ENCODE results near the gene GSAP. TPM values are rescaled to one million over a fixed set of nuclear protein-coding genes. Genes with fewer than 3 reads are reported as not detected.
"Not testable (repeated sequence)": the region's sequence is repeated elsewhere in the genome, so short reads cannot be mapped to it uniquely, and the experiment has no call there.

GSAP gene
- total RNA-seq, 1 donor from 2014 or later, result 9.9 TPM

DNA sequence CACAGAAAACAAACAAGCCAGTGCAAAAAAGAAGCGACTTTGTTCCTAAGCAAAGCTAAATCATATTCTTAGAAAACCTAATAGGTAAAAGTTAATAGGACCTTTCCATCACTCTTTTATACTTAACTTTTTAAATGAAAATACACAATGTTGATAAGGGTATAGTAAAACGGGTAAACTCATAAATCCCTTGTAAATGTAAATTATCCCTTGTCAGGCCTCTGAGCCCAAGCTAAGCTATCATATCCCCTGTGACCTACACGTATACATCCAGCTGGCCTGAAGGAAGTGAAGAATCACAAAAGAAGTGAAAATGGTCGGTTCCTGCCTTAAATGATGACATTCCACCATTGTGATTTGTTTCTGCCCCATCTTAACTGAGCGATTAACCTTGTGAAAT is 76.4 kb downstream of the GSAP start:
- DNase-seq (ENCODE audit: low spot score, unreplicated experiment), result no peak
- no peak overlapping the region for H3K4me3 Mint-ChIP-seq (ENCODE audit: low read depth)
- H3K36me3 Mint-ChIP-seq (ENCODE audit: insufficient read depth), result no peaks in the 10 kb centered on the region
- H3K9me3 Mint-ChIP-seq (ENCODE audit: low read depth), result no peaks in the 10 kb centered on the region
- no peak overlapping the region for H3K27ac Mint-ChIP-seq
- no peaks in the 10 kb centered on the region for H3K4me1 Mint-ChIP-seq (ENCODE audit: low read depth)
- TF ChIP-seq, protein P1, sequence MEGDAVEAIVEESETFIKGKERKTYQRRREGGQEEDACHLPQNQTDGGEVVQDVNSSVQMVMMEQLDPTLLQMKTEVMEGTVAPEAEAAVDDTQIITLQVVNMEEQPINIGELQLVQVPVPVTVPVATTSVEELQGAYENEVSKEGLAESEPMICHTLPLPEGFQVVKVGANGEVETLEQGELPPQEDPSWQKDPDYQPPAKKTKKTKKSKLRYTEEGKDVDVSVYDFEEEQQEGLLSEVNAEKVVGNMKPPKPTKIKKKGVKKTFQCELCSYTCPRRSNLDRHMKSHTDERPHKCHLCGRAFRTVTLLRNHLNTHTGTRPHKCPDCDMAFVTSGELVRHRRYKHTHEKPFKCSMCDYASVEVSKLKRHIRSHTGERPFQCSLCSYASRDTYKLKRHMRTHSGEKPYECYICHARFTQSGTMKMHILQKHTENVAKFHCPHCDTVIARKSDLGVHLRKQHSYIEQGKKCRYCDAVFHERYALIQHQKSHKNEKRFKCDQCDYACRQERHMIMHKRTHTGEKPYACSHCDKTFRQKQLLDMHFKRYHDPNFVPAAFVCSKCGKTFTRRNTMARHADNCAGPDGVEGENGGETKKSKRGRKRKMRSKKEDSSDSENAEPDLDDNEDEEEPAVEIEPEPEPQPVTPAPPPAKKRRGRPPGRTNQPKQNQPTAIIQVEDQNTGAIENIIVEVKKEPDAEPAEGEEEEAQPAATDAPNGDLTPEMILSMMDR (IDR thresholded peaks at IDR 0.05; ENCODE audit: unreplicated experiment), result no peak
- H3K27me3 Mint-ChIP-seq, result no peaks in the 10 kb centered on the region

DNA sequence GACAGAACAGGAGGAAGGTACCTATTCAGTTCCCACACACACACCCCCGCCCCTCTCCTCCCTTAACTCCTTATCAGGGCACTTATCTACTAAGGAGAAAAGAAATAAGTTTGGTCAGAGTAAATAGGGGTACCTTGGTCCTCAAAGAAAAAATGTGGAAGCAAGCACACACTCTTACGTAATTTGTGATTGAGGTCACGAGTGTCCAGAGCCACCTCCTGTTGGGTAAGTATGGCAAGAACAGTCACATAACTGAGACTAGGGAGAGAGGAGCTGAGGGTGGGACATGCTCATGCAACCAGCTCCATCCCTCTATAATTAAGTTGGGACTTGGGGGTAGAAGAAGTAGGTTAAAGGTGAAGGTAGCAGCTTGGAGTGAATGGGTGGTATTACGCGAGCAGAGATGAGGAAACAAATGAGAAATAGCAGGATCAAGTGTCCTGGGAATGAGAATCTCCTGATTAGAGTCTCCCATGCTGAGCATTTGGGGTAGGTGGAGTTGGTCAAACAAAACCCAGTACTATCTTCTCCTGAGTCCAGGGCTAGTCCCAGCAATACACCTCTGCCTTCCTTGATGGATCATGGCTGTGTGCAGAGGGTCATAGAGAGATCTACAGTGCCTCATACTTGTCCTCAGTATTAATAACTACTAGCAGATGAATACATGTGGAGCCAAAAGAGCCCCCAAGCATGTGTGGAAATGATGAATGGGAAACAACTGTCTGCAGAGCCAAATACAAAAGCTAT is 77.1 kb downstream of the GSAP start:
- H3K27me3 Mint-ChIP-seq, result no peaks in the 10 kb centered on the region
- no peak for DNase-seq (ENCODE audit: low spot score, unreplicated experiment)
- no peaks in the 10 kb centered on the region for H3K9me3 Mint-ChIP-seq (ENCODE audit: low read depth)
- H3K4me1 Mint-ChIP-seq (ENCODE audit: low read depth), result no peaks in the 10 kb centered on the region
- H3K4me3 Mint-ChIP-seq (ENCODE audit: low read depth), result no peak overlapping the region
- TF ChIP-seq, protein P1 (IDR thresholded peaks at IDR 0.05; ENCODE audit: unreplicated experiment), result no peak
- no peak overlapping the region for H3K27ac Mint-ChIP-seq
- no peaks in the 10 kb centered on the region for H3K36me3 Mint-ChIP-seq (ENCODE audit: insufficient read depth)

DNA sequence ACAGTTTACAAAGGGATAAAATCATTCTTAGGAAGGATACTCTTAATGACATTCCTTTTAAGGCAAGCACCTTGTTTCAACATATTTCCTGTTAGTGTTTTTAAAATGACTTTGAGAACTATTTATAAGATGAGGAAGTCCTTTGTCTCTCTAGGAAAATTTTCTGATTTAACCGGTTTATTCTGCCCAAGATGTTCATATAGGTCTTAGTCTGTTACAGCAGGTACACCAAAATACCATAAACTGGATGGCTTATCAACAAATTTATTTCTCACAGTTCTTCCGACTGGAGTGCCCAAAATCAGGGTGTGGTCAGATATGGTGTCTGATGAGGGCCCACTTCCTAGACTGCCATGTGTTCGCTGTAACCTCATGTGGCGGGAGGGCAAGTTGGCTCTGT is 77.9 kb downstream of the GSAP start:
- no peaks in the 10 kb centered on the region for H3K36me3 Mint-ChIP-seq (ENCODE audit: insufficient read depth)
- TF ChIP-seq, protein P1 (IDR thresholded peaks at IDR 0.05; ENCODE audit: unreplicated experiment), result no peak
- no peaks in the 10 kb centered on the region for H3K4me1 Mint-ChIP-seq (ENCODE audit: low read depth)
- H3K4me3 Mint-ChIP-seq (ENCODE audit: low read depth), result no peak overlapping the region
- no peaks in the 10 kb centered on the region for H3K9me3 Mint-ChIP-seq (ENCODE audit: low read depth)
- H3K27me3 Mint-ChIP-seq, result no peaks in the 10 kb centered on the region
- no peak for DNase-seq (ENCODE audit: low spot score, unreplicated experiment)
- no peak overlapping the region for H3K27ac Mint-ChIP-seq

DNA sequence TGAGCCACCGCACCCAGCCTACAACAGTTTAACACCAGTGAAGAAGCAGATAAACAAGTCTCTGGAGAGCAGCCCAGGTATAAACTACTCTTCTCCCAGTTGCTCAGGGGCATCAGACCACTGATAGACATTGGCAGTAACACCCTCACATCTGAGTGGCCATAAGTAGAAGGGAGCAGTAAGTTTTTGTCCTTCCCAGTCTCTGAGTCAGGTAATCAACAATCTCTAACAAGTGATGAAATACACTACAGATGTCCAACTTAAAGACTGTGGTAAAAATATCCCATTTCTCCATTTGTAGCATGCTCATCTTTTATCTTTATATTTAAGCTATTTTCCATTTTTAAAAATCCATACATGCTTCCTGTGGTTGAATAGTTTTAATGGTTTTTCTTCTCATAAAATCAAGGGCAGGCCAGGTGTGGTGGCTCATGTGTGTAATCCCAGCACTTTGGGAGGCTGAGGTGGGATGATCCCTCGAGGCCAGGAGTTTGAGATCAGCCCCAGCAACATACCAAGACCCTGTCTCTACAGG is 78.6 kb downstream of the GSAP start:
- DNase-seq (ENCODE audit: low spot score, unreplicated experiment), result no peak
- Mint-ChIP-seq H3K9me3 (ENCODE audit: low read depth) (no peaks in the 10 kb centered on the region), H3K27ac (no peak overlapping the region), H3K27me3 (no peaks in the 10 kb centered on the region), H3K4me1 (ENCODE audit: low read depth) (no peaks in the 10 kb centered on the region), H3K36me3 (ENCODE audit: insufficient read depth) (no peaks in the 10 kb centered on the region), H3K4me3 (ENCODE audit: low read depth) (no peak overlapping the region)
- TF ChIP-seq, protein P1 (IDR thresholded peaks at IDR 0.05; ENCODE audit: unreplicated experiment), result no peak

DNA sequence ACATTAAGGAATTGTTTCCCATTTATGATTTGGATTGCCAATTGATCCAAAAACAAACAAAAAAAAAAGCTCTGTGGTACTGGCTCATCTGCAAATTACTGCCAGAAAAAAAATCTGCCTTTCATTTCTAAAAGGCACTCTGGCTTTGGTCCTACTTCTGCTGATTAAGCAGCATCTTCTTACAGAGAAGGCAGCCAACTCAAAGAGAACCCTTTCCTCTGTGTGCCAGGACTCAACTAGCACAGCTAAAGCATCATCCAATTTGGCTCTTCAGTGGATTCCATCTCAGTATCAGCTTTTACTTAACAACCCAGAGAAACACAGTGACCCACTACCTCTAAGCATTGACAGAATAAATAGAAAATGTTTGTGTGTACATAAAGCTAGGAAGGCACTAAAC is 80.6 kb downstream of the GSAP start:
- TF ChIP-seq, protein P1 (IDR thresholded peaks at IDR 0.05; ENCODE audit: unreplicated experiment), result no peak
- Mint-ChIP-seq H3K27me3 (no peaks in the 10 kb centered on the region), H3K4me1 (ENCODE audit: low read depth) (no peaks in the 10 kb centered on the region), H3K9me3 (ENCODE audit: low read depth) (no peaks in the 10 kb centered on the region), H3K27ac (no peak overlapping the region), H3K36me3 (ENCODE audit: insufficient read depth) (no peaks in the 10 kb centered on the region), H3K4me3 (ENCODE audit: low read depth) (no peak overlapping the region)
- no peak for DNase-seq (ENCODE audit: low spot score, unreplicated experiment)

DNA sequence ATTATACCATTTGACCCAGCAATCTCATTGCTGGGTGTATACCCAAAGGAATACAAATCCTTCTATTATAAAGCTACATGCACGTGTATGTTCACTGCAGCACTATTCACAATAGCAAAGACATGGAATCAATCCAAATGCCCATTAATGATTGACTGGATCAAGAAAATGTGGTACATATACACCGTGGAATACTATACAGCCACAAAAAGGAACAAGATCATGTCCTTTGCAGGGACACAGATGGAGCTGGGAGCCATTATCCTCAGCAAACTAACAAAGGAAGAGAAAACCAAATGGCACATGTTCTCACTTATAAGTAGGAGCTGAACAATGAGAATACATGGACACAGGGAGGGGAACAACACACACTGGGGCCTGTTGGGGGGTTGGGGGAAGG is 82.1 kb downstream of the GSAP start:
- H3K27ac Mint-ChIP-seq; H3K4me3 Mint-ChIP-seq (ENCODE audit: low read depth); H3K9me3 Mint-ChIP-seq (ENCODE audit: low read depth); H3K4me1 Mint-ChIP-seq (ENCODE audit: low read depth); H3K27me3 Mint-ChIP-seq; H3K36me3 Mint-ChIP-seq (ENCODE audit: insufficient read depth); DNase-seq (ENCODE audit: low spot score, unreplicated experiment): not testable (repeated sequence)

All from progenitor cell of endocrine pancreas (in vitro differentiated cells).